Mesendoderm (in vitro differentiated cells): Measurements from ENCODE around the gene SCNN1B. TPM values are rescaled to one million over a fixed set of nuclear protein-coding genes. Genes with fewer than 3 reads are reported as not detected.
"Not testable (repeated sequence)": the region's sequence is repeated elsewhere in the genome, so short reads cannot be mapped to it uniquely, and the experiment has no call there.

ENCODE experiments used
- DNase-seq: peaks from one replicate; pipeline ENCODE4 v3.0.0; 2013
- H2AK5ac ChIP-seq: 2 replicates; pipeline ENCODE4 v1.6.1; 2013; ENCODE audit warnings: low read length, inconsistent platforms
- H2BK120ac ChIP-seq: 2 replicates; pipeline ENCODE4 v1.6.1; 2013; ENCODE audit warnings: low read depth, mild to moderate bottlenecking, low read length, moderate library complexity, mixed read lengths
- H2BK15ac ChIP-seq: replicated peaks from 2 replicates; pipeline ENCODE4 v1.6.1; 2013; ENCODE audit warnings: low read depth, mild to moderate bottlenecking, moderate library complexity
- H2BK5ac ChIP-seq: 2 replicates; pipeline ENCODE4 v1.6.1; 2013; ENCODE audit warnings: low read length, inconsistent platforms
- H3K18ac ChIP-seq: 2 replicates; pipeline ENCODE4 v1.6.1; 2013; ENCODE audit warnings: mild to moderate bottlenecking, low read length, mixed read lengths
- H3K23ac ChIP-seq: one replicate; pipeline ENCODE4 v1.6.1; 2013; ENCODE audit warnings: low read length
- H3K27ac ChIP-seq: 2 replicates; pipeline ENCODE4 v1.5.1; 2013; ENCODE audit warnings: low read depth, mild to moderate bottlenecking, inconsistent platforms, low read length, moderate library complexity
- H3K27me3 ChIP-seq: 2 replicates; pipeline ENCODE4 v1.6.1; 2013; ENCODE audit warnings: low read length, control low read depth, mild to moderate bottlenecking, inconsistent platforms; ENCODE audit not compliant: insufficient read depth, poor library complexity
- H3K36me3 ChIP-seq: 2 replicates; pipeline ENCODE4 v1.6.1; 2013; ENCODE audit warnings: low read length, inconsistent platforms; ENCODE audit not compliant: control insufficient read depth, insufficient read depth
- H3K4ac ChIP-seq: one replicate; pipeline ENCODE4 v1.6.1; 2013; ENCODE audit warnings: low read depth, mild to moderate bottlenecking, low read length, moderate library complexity
- H3K4me1 ChIP-seq: 2 replicates; pipeline ENCODE4 v1.6.1; 2013; ENCODE audit warnings: low read depth, low read length, inconsistent platforms; ENCODE audit not compliant: control insufficient read depth
- H3K4me2 ChIP-seq: 2 replicates; pipeline ENCODE4 v1.6.1; 2013; ENCODE audit warnings: low read length
- H3K4me3 ChIP-seq: 2 replicates; pipeline ENCODE4 v1.5.1; 2013; ENCODE audit warnings: mild to moderate bottlenecking, low read length
- H3K56ac ChIP-seq: one replicate; pipeline ENCODE4 v1.6.1; 2013; ENCODE audit warnings: low read length
- H3K79me1 ChIP-seq: 2 replicates; pipeline ENCODE4 v1.6.1; 2013; ENCODE audit warnings: low read length, inconsistent platforms
- H3K79me2 ChIP-seq: 2 replicates; pipeline ENCODE4 v1.6.1; 2013; ENCODE audit warnings: mild to moderate bottlenecking, low read length; ENCODE audit not compliant: control insufficient read depth, insufficient read depth
- H3K9ac ChIP-seq: 2 replicates; pipeline ENCODE4 v1.6.1; 2013; ENCODE audit warnings: low read length, inconsistent platforms
- H4K5ac ChIP-seq: one replicate; pipeline ENCODE4 v1.6.1; 2013; ENCODE audit warnings: low read length
- H4K8ac ChIP-seq: one replicate; pipeline ENCODE4 v1.6.1; 2013; ENCODE audit warnings: low read depth, mild to moderate bottlenecking, control low read depth, low read length, moderate library complexity
- WGBS: extraction: QIAGEN DNeasy Blood & Tissue Kit; methylation state at CpG from one replicate; pipeline ENCODE4 v1.1.7; 2013; ENCODE audit warnings: low lambda C conversion rate, missing lambda C conversion rate; ENCODE audit not compliant: insufficient coverage; ENCODE audit errors: extremely low coverage; 5-methylcytosine and 5-hydroxymethylcytosine counted together
- polyA plus RNA-seq, 2 experiments: library from polyadenylated mRNA; stranded (reverse); fragments of 200-250 nt; gene quantifications; one replicate each; pipeline ENCODE4 v1.2.3, GENCODE V29; 2013

Gene SCNN1B
- 0.14 TPM for polyA plus RNA-seq (2013, experiment 1 of 2)
- 0.22 TPM for polyA plus RNA-seq (2013, experiment 2 of 2)

- Histone ChIP-seq H4K5ac (no peak within 1 kb of the TSS), H3K4me2 (peak within 1 kb of the TSS; percentile 64), H3K4me1 (peaks cover 3% of the 10 kb centered on the region), H4K8ac (no peak within 1 kb of the TSS), H2BK120ac (no peak within 1 kb of the TSS), H3K18ac (no peak within 1 kb of the TSS), H2BK5ac (no peak within 1 kb of the TSS), H3K4ac (no peak within 1 kb of the TSS), H2AK5ac (no peak within 1 kb of the TSS), H3K27me3 (peaks cover 16% of the 10 kb centered on the region), H3K56ac (peak within 1 kb of the TSS; percentile 67), H3K27ac (no peak within 1 kb of the TSS), H3K4me3 (no peak within 1 kb of the TSS), H3K9ac (peak within 1 kb of the TSS; percentile 24), H2BK15ac (no peak within 1 kb of the TSS), H3K79me1 (no peaks in the 10 kb centered on the region), H3K36me3 (no peaks in the 10 kb centered on the region), H3K79me2 (no peaks in the 10 kb centered on the region), H3K23ac (no peak within 1 kb of the TSS)
- no CpG with 5 or more reads among the region's 81 CpGs for WGBS
- peak; percentile 22 for DNase-seq
Measured at GRCh38 chr16:23302045-23302956, at the start of gene SCNN1B. Gene SCNN1B, plus strand, starts transcription at chr16:23302302. Its CDS starts 46,298 bp downstream, at chr16:23348600.

- Histone ChIP-seq H3K36me3 (no peaks in the 10 kb centered on the region), H2BK5ac (no peak overlapping the region)
Measured at GRCh38 chr16:23252310-23252709, 49.8 kb upstream of the SCNN1B start.

GRCh38 chr16:23253650-23254049 lies 48.5 kb upstream of the SCNN1B start:
- not testable (repeated sequence) for H3K36me3 ChIP-seq, H4K5ac ChIP-seq, H2AK5ac ChIP-seq, H3K27me3 ChIP-seq, H3K9ac ChIP-seq, H3K23ac ChIP-seq, H2BK120ac ChIP-seq, H3K4me3 ChIP-seq, H3K4ac ChIP-seq, H3K56ac ChIP-seq, H3K27ac ChIP-seq, H4K8ac ChIP-seq, H3K79me1 ChIP-seq, H3K4me1 ChIP-seq, H3K4me2 ChIP-seq, H3K79me2 ChIP-seq, H2BK15ac ChIP-seq, H3K18ac ChIP-seq, DNase-seq, H2BK5ac ChIP-seq
- no CpG with 5 or more reads among the region's 1 CpG for WGBS

More at GRCh38 chr16:23252310-23252709, 49.8 kb upstream of the SCNN1B start:
- Histone ChIP-seq H3K4me2 (no peak overlapping the region), H3K18ac (no peak overlapping the region), H3K56ac (no peak overlapping the region), H4K5ac (no peak overlapping the region), H3K79me2 (no peaks in the 10 kb centered on the region), H4K8ac (no peak overlapping the region), H3K23ac (no peak overlapping the region), H2BK120ac (no peak overlapping the region), H3K9ac (no peak overlapping the region), H3K4me1 (no peaks in the 10 kb centered on the region), H3K27me3 (no peaks in the 10 kb centered on the region), H2BK15ac (no peak overlapping the region), H2AK5ac (no peak overlapping the region), H3K27ac (no peak overlapping the region), H3K4me3 (no peak overlapping the region), H3K4ac (no peak overlapping the region), H3K79me1 (no peaks in the 10 kb centered on the region)
- WGBS, result no CpG with 5 or more reads among the region's 5 CpGs
- DNase-seq, result no peak

GRCh38 chr16:23254338-23254737 lies 47.8 kb upstream of the SCNN1B start:
- no peak overlapping the region for H4K5ac ChIP-seq
- H3K23ac ChIP-seq, result no peak overlapping the region
- no peak overlapping the region for H2BK15ac ChIP-seq
- WGBS, result no CpG with 5 or more reads among the region's 4 CpGs
- H2BK5ac ChIP-seq, result no peak overlapping the region
- peak; percentile 14 for DNase-seq
- H3K4me1 ChIP-seq, result no peaks in the 10 kb centered on the region
- H3K27ac ChIP-seq, result no peak overlapping the region
- H3K4ac ChIP-seq, result no peak overlapping the region
- no peak overlapping the region for H3K9ac ChIP-seq
- H3K56ac ChIP-seq, result no peak overlapping the region
- H2BK120ac ChIP-seq, result no peak overlapping the region
- no peaks in the 10 kb centered on the region for H3K79me1 ChIP-seq
- no peak overlapping the region for H3K18ac ChIP-seq
- no peaks in the 10 kb centered on the region for H3K79me2 ChIP-seq
- no peak overlapping the region for H3K4me3 ChIP-seq
- H3K36me3 ChIP-seq, result no peaks in the 10 kb centered on the region
- no peaks in the 10 kb centered on the region for H3K27me3 ChIP-seq
- H2AK5ac ChIP-seq, result no peak overlapping the region
- no peak overlapping the region for H3K4me2 ChIP-seq
- H4K8ac ChIP-seq, result no peak overlapping the region

- H3K18ac ChIP-seq, result no peak overlapping the region
- no peaks in the 10 kb centered on the region for H3K79me2 ChIP-seq
- DNase-seq, result no peak
- no peak overlapping the region for H3K27ac ChIP-seq
- H3K23ac ChIP-seq, result no peak overlapping the region
- no peak overlapping the region for H2AK5ac ChIP-seq
- no peak overlapping the region for H3K4me3 ChIP-seq
- no peak overlapping the region for H3K9ac ChIP-seq
- H3K4ac ChIP-seq, result no peak overlapping the region
- no peaks in the 10 kb centered on the region for H3K79me1 ChIP-seq
- H2BK120ac ChIP-seq, result no peak overlapping the region
- H4K5ac ChIP-seq, result no peak overlapping the region
- H3K56ac ChIP-seq, result no peak overlapping the region
- WGBS, result no CpG with 5 or more reads among the region's 4 CpGs
- no peaks in the 10 kb centered on the region for H3K4me1 ChIP-seq
- H3K4me2 ChIP-seq, result no peak overlapping the region
- no peaks in the 10 kb centered on the region for H3K27me3 ChIP-seq
- no peaks in the 10 kb centered on the region for H3K36me3 ChIP-seq
- no peak overlapping the region for H2BK15ac ChIP-seq
- no peak overlapping the region for H4K8ac ChIP-seq
- H2BK5ac ChIP-seq, result no peak overlapping the region
Measured at GRCh38 chr16:23255000-23255399, 47.1 kb upstream of the SCNN1B start.
